ENCODE measurements around the gene CLDN4.

The CLDN4 gene

GRCh38 chr7:73871163-73872011 is 40.6 kb downstream of the CLDN4 start:
- DNase-seq (ENCODE audit: low read depth in 4 of 4, low spot score in 1 of 4): no peak

GRCh38 chr7:73872056-73872908 is 41.5 kb downstream of the CLDN4 start:
- DNase-seq (ENCODE audit: low read depth in 4 of 4, low spot score in 1 of 4): no peak

GRCh38 chr7:73876361-73876760 is 45.6 kb downstream of the CLDN4 start:
- DNase-seq (ENCODE audit: low read depth in 4 of 4, low spot score in 1 of 4): no peak

- DNase-seq (ENCODE audit: low read depth in 4 of 4, low spot score in 1 of 4): no peak
These were observed 46.2 kb downstream of the CLDN4 start for GRCh38 chr7:73876973-73877372.

GRCh38 chr7:73879977-73880681 is 49.3 kb downstream of the CLDN4 start:
- DNase-seq (ENCODE audit: low read depth in 4 of 4, low spot score in 1 of 4): no peak

GRCh38 chr7:73880755-73881328 is 50.0 kb downstream of the CLDN4 start:
- DNase-seq (ENCODE audit: low read depth in 4 of 4, low spot score in 1 of 4): no peak

GRCh38 chr7:73881352-73882046 is 50.7 kb downstream of the CLDN4 start:
- DNase-seq (ENCODE audit: low read depth in 4 of 4, low spot score in 1 of 4): no peak

- DNase-seq (ENCODE audit: low read depth in 4 of 4, low spot score in 1 of 4): no peak
These were observed 51.2 kb downstream of the CLDN4 start for GRCh38 chr7:73882047-73882402.

Measured in stimulated activated CD4-positive, alpha-beta T cell treated with anti-CD3 and anti-CD28 coated beads, Interleukin-1b, Interleukin-23, amount 100 ng/mL, for 24 hours (primary cell).